Adrenal gland (tissue), 5 donors: ENCODE data around the gene PTPRH.

ENCODE experiments used
- POLR2A ChIP-seq, 2 donors: fragments of 450-650 bp; IDR thresholded peaks; one replicate each; pipeline ENCODE4 v1.6.1; 2017; ENCODE audit warnings: antibody characterized with exemption in 2 of 2, mild to moderate bottlenecking in 2 of 2, moderate library complexity in 1 of 2
- TF ChIP-seq, protein P1 (sequence below), 6 experiments: fragments of 450-650 bp in 4 of 6; fragments of 200-600 bp in 2 of 6; sonication (generic) in 1 of 6; IDR thresholded peaks; 1 replicate in 5 of 6; 2 replicates in 1 of 6; pipeline versions ENCODE4 v1.5.1 to v1.8.0; 2016 to 2021; ENCODE audit warnings: antibody characterized with exemption in 6 of 6, mild to moderate bottlenecking in 2 of 6, moderate library complexity in 1 of 6
- donor health status: DM: no; HTN: no; CAD: no.

DNA sequence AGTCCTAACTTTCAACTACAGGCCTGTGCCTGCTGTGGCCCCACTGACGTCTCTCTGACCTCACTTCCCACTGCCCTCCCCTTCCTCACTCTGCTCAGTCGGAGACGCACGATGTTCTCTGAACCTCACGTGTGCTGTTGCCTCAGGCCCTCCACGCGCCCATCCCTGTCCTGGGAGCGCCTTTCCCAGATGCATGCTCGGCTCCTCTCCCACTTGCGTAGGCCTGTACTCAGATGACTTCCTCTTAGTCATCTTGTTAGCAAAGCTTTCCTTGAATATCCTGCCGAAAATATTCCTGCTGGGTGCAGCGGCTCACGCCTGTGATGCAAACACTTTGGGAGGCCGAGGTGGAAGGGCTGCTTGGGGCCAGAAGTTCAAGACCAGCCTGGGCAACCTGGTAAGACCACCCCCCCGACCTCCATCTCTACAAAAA is 19.9 kb downstream of the PTPRH start:
- TF ChIP-seq, protein P1, sequence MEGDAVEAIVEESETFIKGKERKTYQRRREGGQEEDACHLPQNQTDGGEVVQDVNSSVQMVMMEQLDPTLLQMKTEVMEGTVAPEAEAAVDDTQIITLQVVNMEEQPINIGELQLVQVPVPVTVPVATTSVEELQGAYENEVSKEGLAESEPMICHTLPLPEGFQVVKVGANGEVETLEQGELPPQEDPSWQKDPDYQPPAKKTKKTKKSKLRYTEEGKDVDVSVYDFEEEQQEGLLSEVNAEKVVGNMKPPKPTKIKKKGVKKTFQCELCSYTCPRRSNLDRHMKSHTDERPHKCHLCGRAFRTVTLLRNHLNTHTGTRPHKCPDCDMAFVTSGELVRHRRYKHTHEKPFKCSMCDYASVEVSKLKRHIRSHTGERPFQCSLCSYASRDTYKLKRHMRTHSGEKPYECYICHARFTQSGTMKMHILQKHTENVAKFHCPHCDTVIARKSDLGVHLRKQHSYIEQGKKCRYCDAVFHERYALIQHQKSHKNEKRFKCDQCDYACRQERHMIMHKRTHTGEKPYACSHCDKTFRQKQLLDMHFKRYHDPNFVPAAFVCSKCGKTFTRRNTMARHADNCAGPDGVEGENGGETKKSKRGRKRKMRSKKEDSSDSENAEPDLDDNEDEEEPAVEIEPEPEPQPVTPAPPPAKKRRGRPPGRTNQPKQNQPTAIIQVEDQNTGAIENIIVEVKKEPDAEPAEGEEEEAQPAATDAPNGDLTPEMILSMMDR (IDR thresholded peaks at IDR 0.05) = no peak
- TF ChIP-seq POLR2A (IDR thresholded peaks at IDR 0.05) = no peak
